ENCODE data around the gene P2RY6.
"Not testable (repeated sequence)": the region's sequence is repeated elsewhere in the genome, so short reads cannot be mapped to it uniquely, and the experiment has no call there.

Gene P2RY6, protein sequence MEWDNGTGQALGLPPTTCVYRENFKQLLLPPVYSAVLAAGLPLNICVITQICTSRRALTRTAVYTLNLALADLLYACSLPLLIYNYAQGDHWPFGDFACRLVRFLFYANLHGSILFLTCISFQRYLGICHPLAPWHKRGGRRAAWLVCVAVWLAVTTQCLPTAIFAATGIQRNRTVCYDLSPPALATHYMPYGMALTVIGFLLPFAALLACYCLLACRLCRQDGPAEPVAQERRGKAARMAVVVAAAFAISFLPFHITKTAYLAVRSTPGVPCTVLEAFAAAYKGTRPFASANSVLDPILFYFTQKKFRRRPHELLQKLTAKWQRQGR

GRCh38 chr11:73271936-73272679 lies at the start of gene P2RY6:
Gene P2RY6 (plus strand): TSS chr11:73272338. CDS start chr11:73296519, 24,181 bp downstream.
- FAIRE-seq = no peak

GRCh38 chr11:73223998-73224730 lies 48.0 kb upstream of the P2RY6 start:
- no peak for FAIRE-seq

- FAIRE-seq = no peak
Observed at GRCh38 chr11:73225001-73225686, 47.0 kb upstream of the P2RY6 start.

DNA sequence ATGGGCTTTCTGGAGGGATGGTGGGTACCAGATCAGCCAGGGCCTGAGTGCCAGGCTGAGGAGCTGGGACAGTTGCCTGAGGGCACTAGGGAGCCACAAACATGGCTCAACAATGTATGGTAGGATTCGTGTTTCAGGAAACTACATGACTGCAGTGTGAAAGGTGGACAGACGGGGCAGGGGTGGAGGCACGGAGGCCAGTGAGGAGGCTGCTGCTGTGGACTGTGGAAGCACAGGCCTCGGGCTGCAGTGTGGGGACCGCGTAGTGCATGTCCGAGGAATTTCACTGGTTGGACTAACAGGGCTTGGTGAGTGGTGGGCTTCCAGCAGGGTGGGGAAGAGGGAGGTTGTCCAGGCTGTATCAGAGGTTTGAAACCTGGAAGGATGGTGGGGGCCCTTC lies 46.3 kb upstream of the P2RY6 start:
- no peak for FAIRE-seq

- no peak for FAIRE-seq
Observed at GRCh38 chr11:73226297-73227006, 45.7 kb upstream of the P2RY6 start.

DNA sequence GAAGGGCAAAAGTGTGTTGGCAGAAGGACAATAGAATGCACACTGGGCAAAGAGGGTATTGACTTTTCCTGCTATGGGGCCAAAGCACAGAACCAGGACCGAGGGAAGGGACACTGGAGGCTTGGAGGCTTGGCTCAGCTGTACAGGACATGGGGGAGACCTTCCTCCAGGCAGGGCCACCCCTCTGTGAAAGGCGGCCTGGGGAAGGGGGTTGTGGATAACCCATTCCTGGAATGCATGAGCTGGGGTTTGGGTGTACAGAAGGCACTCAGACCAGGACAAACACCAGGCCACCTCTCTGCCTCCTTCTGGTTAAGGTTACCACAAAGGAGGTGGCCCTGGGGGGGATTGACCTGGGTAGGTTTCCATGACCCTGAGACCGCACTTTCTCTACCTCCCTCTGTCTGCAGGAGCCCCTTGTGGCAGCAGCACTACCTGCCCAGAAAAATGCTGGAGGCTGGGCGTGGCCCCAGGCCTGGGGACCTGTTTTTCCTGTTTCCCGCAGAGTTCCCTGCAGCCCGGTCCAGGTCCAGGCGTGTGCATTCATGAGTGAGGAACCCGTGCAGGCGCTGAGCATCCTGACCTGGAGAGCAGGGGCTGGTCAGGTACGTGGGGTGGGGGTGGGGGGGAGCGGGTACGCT lies 44.4 kb upstream of the P2RY6 start:
- no peak for FAIRE-seq

DNA sequence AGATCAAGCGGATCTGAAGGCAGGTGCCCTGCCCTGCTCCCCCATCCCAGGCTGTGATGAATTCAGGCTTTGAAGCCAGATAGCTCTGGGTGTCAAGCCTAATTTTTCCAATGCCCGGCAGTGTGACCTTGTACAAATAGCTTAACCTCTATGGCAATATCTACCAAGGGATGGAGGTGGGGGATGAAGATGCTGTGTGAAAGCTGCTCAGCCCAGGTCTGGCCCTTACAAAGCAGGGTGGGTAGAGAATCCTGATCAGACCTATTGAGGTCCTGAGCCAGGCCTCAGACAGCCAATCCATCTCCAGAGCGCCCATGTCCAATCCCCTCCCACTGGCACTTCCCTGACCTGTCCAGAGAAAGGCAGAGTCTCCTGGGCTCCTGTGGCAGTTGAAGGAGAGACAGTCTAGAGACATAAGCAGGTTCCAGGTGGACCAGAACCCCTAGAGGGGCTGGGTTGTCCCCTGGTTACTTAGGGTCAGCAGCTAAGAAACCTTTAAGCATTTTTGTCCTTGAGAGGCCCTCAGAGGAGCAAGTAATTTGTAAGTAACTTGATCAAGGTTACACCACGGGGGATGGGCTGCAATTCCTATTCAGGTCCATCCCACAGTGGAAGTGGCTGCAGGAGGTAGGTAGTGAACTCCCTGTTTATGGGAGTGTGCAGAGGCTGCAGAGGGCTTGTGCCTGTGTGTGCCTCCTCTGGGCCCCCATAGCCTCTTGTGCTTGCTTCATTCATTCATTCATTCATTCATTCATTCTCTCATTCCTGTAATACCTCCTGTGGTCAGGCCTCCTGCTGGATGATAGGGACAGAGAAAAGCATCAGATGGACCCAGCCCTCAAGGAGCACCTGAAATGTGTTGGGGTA lies 43.6 kb upstream of the P2RY6 start:
- no peak for FAIRE-seq

GRCh38 chr11:73229321-73229895 lies 42.7 kb upstream of the P2RY6 start:
- no peak for FAIRE-seq

GRCh38 chr11:73229896-73230875 lies 42.0 kb upstream of the P2RY6 start:
- FAIRE-seq = no peak

- FAIRE-seq = no peak
Observed at GRCh38 chr11:73230931-73231330, 41.2 kb upstream of the P2RY6 start.

DNA sequence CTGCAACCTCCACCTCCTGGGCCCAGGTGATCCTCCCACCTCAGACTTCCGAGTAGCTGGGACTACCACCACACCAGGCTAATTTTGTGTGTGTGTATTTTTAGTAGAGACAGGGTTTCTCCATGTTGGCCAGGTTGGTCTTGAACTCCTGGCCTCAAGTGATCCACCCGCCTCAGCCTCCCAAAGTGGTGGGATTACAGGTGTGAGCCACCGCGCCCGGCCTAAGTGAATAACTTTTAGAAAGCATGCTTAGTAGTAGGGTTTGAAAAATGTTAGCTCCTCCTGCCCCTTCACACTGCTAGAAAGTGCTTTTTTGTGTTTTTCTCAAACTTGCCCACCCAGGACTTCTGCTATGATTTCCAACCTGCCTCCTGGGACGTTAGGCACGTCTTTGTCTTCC lies 39.7 kb upstream of the P2RY6 start:
- FAIRE-seq = not testable (repeated sequence)

GRCh38 chr11:73233211-73233610 lies 38.9 kb upstream of the P2RY6 start:
- no peak for FAIRE-seq

- FAIRE-seq = no peak
Observed at GRCh38 chr11:73233692-73234470, 38.3 kb upstream of the P2RY6 start.

- FAIRE-seq = no peak
Observed at GRCh38 chr11:73234471-73235181, 37.5 kb upstream of the P2RY6 start.

- no peak for FAIRE-seq
Observed at GRCh38 chr11:73235236-73235786, 36.8 kb upstream of the P2RY6 start.

GRCh38 chr11:73236205-73236765 lies 35.9 kb upstream of the P2RY6 start:
- FAIRE-seq = no peak

DNA sequence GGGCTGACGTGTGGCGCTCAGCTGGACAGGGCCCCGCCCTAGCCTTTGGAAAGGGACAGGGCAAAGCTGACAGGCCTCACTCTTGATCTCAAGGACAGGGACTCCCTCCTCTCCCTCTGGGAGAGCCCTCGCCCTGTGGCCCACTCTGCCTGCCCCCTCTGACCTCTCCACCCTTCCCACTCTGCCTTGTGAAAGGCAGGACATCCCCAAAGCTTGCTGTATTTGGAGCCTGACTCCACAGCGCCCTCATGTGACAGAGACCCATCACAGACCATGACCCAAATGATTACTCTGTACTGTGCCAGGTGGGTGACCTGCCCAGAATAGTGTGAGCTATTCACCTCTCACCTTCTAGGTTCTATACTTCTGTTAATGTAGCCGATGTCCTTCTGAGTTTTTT lies 35.3 kb upstream of the P2RY6 start:
- no peak for FAIRE-seq

Measured in TTC549 (cell line).